ENCODE measurements around the gene FRAS1. TPM values are rescaled to one million over a fixed set of nuclear protein-coding genes. Genes with fewer than 3 reads are reported as not detected.

FRAS1 gene
- total and polyA plus RNA-seq, 9 of the 15 experiments (the other 6 are each of a cell fraction or from before 2014, with no cell fraction given), result under 0.01 to 0.11 (median 0.04) TPM; not detected in 2

- no peak for TF ChIP-seq ZBTB7A (IDR thresholded peaks at IDR 0.05; ENCODE audit: borderline replicate concordance, control insufficient read depth, low read depth, low read length)
- TF ChIP-seq RNF2 (IDR thresholded peaks at IDR 0.05), result peak; percentile 69
- TF ChIP-seq FOSL1 (tag; conservative IDR thresholded peaks at IDR 0.05), result peak; percentile 90
- TF ChIP-seq CEBPG (CRISPR knock-in tag; IDR thresholded peaks at IDR 0.05), result no peak
- peak in 1 of 2 experiments; percentile 75; a peak in 2 of 4 replicates for TF ChIP-seq CEBPG (tag; conservative IDR thresholded peaks at IDR 0.05 in 1 of 2, IDR thresholded peaks at IDR 0.05 in 1 of 2)
- no peak for TF ChIP-seq CBX3 (IDR thresholded peaks at IDR 0.05; ENCODE audit: borderline replicate concordance in 1 of 2, low read length in 2 of 2)
- TF ChIP-seq ZNF274 (IDR thresholded peaks at IDR 0.05; ENCODE audit: borderline replicate concordance, low read depth, low read length), result no peak
- TF ChIP-seq, protein P1, sequence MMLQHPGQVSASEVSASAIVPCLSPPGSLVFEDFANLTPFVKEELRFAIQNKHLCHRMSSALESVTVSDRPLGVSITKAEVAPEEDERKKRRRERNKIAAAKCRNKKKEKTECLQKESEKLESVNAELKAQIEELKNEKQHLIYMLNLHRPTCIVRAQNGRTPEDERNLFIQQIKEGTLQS (IDR thresholded peaks at IDR 0.05), result peak; percentile 72; the same call in 1 of the 2 replicates
- TF ChIP-seq, protein P1 (CRISPR knock-in tag; conservative IDR thresholded peaks at IDR 0.05), result no peak
- peak; percentile 68; the same call in 1 of the 2 replicates for TF ChIP-seq ZBED1 (IDR thresholded peaks at IDR 0.05)
- TF ChIP-seq JUN (IDR thresholded peaks at IDR 0.05; ENCODE audit: borderline replicate concordance, low read depth, low read length), result peak; percentile 35; the same call in 1 of the 2 replicates
- TF ChIP-seq JUN (CRISPR knock-in tag; IDR thresholded peaks at IDR 0.05; ENCODE audit: borderline replicate concordance), result no peak
- peak; percentile 60; the same call in 1 of the 2 replicates for TF ChIP-seq CREM (IDR thresholded peaks at IDR 0.05; ENCODE audit: low read depth)
- TF ChIP-seq ATF4 (CRISPR knock-in tag; IDR thresholded peaks at IDR 0.05), result 0 out of 2 replicates have a peak, but pooled peaks have one; percentile 65
- no peak for TF ChIP-seq ZFP30 (CRISPR knock-in tag; IDR thresholded peaks at IDR 0.05; ENCODE audit: borderline replicate concordance)
- no peak for TF ChIP-seq ATF2 (CRISPR knock-in tag; IDR thresholded peaks at IDR 0.05)
- TF ChIP-seq TCF3 (CRISPR knock-in tag; IDR thresholded peaks at IDR 0.05), result peak; percentile 98
- TF ChIP-seq, protein P2, sequence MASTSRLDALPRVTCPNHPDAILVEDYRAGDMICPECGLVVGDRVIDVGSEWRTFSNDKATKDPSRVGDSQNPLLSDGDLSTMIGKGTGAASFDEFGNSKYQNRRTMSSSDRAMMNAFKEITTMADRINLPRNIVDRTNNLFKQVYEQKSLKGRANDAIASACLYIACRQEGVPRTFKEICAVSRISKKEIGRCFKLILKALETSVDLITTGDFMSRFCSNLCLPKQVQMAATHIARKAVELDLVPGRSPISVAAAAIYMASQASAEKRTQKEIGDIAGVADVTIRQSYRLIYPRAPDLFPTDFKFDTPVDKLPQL (IDR thresholded peaks at IDR 0.05; ENCODE audit: extremely low read depth, insufficient read length), result no peak
- no peak for TF ChIP-seq XRCC4 (IDR thresholded peaks at IDR 0.05; ENCODE audit: extremely low read depth, insufficient read depth, insufficient read length)
- peak; percentile 47 for TF ChIP-seq DACH1 (IDR thresholded peaks at IDR 0.05; ENCODE audit: partially characterized antibody)
- peak; percentile 92 for TF ChIP-seq DPF2 (IDR thresholded peaks at IDR 0.05)
- TF ChIP-seq, protein P3, sequence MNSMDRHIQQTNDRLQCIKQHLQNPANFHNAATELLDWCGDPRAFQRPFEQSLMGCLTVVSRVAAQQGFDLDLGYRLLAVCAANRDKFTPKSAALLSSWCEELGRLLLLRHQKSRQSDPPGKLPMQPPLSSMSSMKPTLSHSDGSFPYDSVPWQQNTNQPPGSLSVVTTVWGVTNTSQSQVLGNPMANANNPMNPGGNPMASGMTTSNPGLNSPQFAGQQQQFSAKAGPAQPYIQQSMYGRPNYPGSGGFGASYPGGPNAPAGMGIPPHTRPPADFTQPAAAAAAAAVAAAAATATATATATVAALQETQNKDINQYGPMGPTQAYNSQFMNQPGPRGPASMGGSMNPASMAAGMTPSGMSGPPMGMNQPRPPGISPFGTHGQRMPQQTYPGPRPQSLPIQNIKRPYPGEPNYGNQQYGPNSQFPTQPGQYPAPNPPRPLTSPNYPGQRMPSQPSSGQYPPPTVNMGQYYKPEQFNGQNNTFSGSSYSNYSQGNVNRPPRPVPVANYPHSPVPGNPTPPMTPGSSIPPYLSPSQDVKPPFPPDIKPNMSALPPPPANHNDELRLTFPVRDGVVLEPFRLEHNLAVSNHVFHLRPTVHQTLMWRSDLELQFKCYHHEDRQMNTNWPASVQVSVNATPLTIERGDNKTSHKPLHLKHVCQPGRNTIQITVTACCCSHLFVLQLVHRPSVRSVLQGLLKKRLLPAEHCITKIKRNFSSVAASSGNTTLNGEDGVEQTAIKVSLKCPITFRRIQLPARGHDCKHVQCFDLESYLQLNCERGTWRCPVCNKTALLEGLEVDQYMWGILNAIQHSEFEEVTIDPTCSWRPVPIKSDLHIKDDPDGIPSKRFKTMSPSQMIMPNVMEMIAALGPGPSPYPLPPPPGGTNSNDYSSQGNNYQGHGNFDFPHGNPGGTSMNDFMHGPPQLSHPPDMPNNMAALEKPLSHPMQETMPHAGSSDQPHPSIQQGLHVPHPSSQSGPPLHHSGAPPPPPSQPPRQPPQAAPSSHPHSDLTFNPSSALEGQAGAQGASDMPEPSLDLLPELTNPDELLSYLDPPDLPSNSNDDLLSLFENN (IDR thresholded peaks at IDR 0.05; ENCODE audit: low read depth in 2 of 2, low read length in 2 of 2), result peak in 1 of 2 experiments; percentile 92; a peak in 2 of 4 replicates
- no peak for TF ChIP-seq ZNF124 (CRISPR knock-in tag; IDR thresholded peaks at IDR 0.05)
Measured at GRCh38 chr4:78484574-78484973, 427.5 kb downstream of the FRAS1 start (continued).
